GM19463 (cell line): ENCODE results near the gene UGT2A2.
"Not testable (repeated sequence)": the region's sequence is repeated elsewhere in the genome, so short reads cannot be mapped to it uniquely, and the experiment has no call there.

Experiments
- ATAC-seq: cut with Tn5 transposase; IDR thresholded peaks from one replicate; pipeline ENCODE4 v1.9.1; 2021; ENCODE audit warnings: mild to moderate bottlenecking, moderate library complexity; ENCODE audit not compliant: unreplicated experiment

UGT2A2 gene

GRCh38 chr4:69639542-69639941, at the start of gene UGT2A2:
UGT2A2 (minus strand) TSS chr4:69639642; CDS start chr4:69639640, 2 bp downstream.
- no peak for ATAC-seq

GRCh38 chr4:69684804-69685203, 45.4 kb upstream of the UGT2A2 start:
- ATAC-seq = no peak

GRCh38 chr4:69668680-69669079, 29.2 kb upstream of the UGT2A2 start:
- ATAC-seq = no peak

- ATAC-seq = not testable (repeated sequence)
Measured at GRCh38 chr4:69664009-69664408, 24.6 kb upstream of the UGT2A2 start.

- ATAC-seq = not testable (repeated sequence)
Measured at GRCh38 chr4:69661130-69661803, 21.8 kb upstream of the UGT2A2 start.

- no peak for ATAC-seq
Measured at GRCh38 chr4:69658133-69658532, 18.7 kb upstream of the UGT2A2 start.

- no peak for ATAC-seq
Measured at GRCh38 chr4:69656653-69657158, 17.3 kb upstream of the UGT2A2 start.

- ATAC-seq = no peak
Measured at GRCh38 chr4:69653147-69653546, 13.7 kb upstream of the UGT2A2 start, which contains the start of gene UGT2A1. UGT2A1 (minus strand) TSS chr4:69653247; CDS start chr4:69647644, 5,603 bp downstream.

- no peak for ATAC-seq
Measured at GRCh38 chr4:69650872-69651271, 11.4 kb upstream of the UGT2A2 start.

- no peak for ATAC-seq
Measured at GRCh38 chr4:69649629-69650028, 10.2 kb upstream of the UGT2A2 start.

GRCh38 chr4:69649207-69649606, 9.8 kb upstream of the UGT2A2 start:
- ATAC-seq = no peak

GRCh38 chr4:69642961-69643360, 3.5 kb upstream of the UGT2A2 start:
- ATAC-seq = no peak

GRCh38 chr4:69640289-69640688, 847 bp upstream of the UGT2A2 start:
- no peak for ATAC-seq

GRCh38 chr4:69617083-69617694, 22.3 kb downstream of the UGT2A2 start:
- no peak for ATAC-seq

GRCh38 chr4:69610484-69610883, 29.0 kb downstream of the UGT2A2 start:
- no peak for ATAC-seq

- ATAC-seq = no peak
Measured at GRCh38 chr4:69601065-69601464, 38.4 kb downstream of the UGT2A2 start.

GRCh38 chr4:69600013-69600412, 39.4 kb downstream of the UGT2A2 start:
- no peak for ATAC-seq

GRCh38 chr4:69594382-69594781, 45.1 kb downstream of the UGT2A2 start:
- no peak for ATAC-seq

GRCh38 chr4:69591364-69591763, 48.1 kb downstream of the UGT2A2 start:
- no peak for ATAC-seq

GRCh38 chr4:69589884-69590283, 49.6 kb downstream of the UGT2A2 start:
- no peak for ATAC-seq

- no peak for ATAC-seq
Measured at GRCh38 chr4:69584135-69584534, 55.3 kb downstream of the UGT2A2 start.

GRCh38 chr4:69583543-69583942, 55.9 kb downstream of the UGT2A2 start:
- ATAC-seq = no peak
